Stimulated activated CD4-positive, alpha-beta T cell treated with anti-CD3 and anti-CD28 coated beads, TNF-alpha, amount 100 ng/mL, for 48 hours (primary cell): ENCODE results near the gene TOMM20.
"Not testable (repeated sequence)": the region's sequence is repeated elsewhere in the genome, so short reads cannot be mapped to it uniquely, and the experiment has no call there.

Experiments used
- DNase-seq, 3 donors: peaks; one replicate each; pipeline ENCODE4 v3.0.0-alpha.2; 2020; ENCODE audit warnings: low read depth in 3 of 3

Gene TOMM20

DNA sequence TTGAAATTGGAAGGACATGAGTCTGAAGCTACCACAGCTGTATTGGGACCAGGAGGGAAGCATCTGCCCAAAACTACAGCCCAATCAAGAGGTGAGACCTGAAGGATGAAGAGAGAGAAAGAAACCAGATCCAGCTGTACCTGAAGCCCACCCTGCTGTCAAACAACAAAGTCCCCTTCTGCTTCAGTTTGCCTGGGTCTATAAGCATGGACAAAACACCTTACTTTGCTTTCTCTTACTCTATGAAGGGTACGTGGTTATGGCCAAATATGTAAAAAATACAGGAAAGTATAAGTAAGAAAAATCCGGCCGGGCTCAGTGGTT, 26.4 kb downstream of the TOMM20 start:
- DNase-seq, result no peak

DNA sequence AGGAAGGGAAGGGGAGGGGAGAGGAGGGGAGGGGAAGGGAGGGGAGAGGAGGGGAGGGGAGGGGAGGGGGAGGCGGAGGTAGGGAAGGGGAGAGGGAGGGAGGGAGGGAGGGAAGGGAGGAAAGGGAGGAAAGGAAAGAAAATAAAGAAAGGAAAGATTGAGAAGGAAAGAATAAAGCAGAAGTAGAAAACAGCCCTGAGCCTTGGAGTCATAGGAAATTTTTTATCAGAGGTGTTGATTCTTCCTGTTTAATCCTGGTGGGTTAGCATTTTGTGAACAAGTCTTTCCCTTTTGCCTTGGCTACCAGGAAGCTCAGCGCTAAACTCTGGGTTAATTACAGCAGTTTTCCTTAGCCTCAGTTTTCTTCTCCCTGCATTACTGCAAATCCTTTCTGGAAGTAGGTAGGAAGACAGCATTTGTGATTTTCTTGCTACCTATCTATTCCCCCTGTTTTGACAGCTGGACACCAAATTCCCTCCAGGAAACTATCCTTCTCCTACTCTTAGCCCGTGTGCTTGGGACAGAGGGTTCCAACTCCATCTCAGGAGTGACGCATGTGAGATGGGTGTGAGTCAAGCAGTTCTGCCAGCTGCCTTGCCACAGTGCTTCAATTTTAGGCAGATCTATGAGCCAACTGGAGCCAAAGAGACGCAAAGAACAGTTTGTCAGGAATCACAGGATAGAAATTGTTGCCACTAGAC, 26.9 kb downstream of the TOMM20 start:
- DNase-seq, result no peak

DNA sequence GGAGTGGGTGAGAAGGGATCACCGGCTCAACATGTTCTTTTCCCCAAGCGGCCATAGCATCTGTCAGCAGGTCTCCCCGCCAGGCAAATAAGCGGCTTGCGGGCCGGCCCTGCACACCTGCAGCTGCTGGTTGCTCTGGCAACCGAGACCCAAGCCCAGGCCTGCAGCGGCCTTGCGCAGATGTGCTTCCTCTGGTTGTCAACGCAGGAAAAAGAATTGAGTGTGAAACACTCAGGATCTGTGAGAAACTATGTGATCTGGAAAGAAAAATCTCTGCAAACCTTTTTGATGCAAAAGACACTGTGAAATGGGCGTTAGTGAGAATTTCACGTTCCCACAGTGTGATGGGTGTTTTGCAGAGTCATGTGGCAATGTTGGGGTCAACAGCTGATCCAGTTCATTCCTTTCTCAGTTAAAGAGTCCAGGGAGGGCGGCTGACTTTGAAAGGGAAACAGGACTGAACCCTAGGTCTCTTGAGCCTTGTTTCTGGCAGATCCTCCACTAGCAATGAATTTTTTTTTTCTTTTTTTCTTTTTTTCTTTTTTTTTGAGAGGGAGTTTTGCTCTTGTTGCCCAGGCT, 28.4 kb downstream of the TOMM20 start:
- no peak for DNase-seq

DNA sequence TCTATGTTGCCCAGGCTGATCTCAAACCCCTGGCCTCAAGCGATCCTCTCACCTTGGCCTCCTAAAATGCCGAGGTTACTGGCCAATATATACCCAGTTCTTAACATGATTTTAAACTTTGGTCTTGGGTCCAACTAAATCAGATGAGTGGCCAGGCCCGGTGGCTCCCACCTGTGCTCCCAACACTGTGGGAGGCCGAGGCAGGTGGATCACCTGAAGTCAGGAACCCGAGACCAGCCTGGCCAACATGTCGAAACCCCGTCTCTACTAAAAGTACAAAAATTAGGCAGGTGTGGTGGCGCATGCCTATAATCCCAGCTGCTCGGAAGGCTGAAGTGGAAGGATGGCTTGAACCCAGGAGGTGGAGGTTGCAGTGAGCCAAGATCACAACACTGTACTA, 29.6 kb downstream of the TOMM20 start:
- DNase-seq, result no peak

DNA sequence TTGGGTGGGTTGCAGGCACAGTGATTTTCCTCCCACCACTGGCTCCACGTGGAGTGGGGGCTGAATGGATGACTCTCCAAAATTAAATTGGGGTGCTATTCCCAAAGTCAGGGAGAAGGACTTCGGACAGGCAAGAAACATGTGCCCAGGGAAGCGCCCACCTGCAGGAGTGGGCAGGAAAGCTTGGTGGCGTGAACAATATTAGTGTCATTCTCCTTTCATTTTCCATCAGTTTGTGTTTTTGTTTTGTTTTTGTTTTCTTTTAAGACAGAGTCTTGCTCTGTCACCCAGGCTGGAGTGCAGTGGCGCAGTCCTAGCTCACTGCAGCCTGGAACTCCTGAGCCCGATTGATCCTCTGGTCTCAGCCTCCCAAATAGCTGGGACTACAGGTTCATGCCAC, 30.1 kb downstream of the TOMM20 start:
- DNase-seq, result no peak

DNA sequence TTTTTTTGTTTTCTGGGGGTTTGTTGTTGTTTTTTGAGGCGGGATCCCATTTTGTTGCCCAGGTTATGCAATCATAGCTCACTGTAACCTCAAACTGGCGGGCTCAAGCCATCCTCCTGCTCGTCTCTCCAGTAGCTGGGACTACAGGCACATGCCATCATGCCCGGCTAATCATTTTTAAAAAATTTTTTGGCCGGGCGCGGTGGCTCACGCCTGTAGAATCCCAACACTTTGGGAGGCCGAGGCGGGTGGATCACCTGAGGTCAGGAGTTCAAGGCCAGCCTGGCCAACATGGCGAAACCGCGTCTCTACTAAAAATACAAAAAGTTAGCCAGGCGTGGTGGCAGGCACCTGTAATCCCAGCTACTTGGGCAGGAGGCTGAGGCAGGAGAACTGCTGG, 31.1 kb downstream of the TOMM20 start:
- DNase-seq, result not testable (repeated sequence)

DNA sequence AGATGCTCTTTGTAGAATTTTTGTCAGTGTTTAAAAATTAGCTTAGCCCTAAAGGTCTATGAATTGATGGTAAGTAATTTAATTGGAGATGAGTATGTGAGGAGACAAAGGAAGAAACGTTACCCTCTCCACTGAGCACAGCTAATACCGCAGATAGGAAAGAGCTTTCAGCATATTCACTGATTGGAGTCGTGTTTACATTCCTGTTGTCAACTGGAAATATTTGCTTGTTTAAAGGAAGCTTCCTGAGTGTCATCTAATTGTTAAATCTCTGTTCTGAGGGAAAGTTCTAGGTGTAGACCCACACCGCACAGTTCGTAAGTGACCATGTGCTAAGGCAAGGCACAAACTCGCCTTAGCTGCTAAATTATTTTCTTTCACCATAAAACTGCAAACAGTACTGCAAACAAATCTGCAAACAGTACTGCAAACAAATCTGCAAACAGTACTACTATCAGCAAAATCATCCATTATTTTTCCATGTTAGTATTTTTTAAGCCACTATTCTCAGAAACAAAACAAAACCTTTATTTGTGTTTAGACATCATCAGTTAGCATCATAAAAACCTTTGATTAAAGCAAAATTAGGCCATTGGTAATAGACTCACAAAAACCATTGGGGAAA, 32.6 kb downstream of the TOMM20 start:
- no peak for DNase-seq

DNA sequence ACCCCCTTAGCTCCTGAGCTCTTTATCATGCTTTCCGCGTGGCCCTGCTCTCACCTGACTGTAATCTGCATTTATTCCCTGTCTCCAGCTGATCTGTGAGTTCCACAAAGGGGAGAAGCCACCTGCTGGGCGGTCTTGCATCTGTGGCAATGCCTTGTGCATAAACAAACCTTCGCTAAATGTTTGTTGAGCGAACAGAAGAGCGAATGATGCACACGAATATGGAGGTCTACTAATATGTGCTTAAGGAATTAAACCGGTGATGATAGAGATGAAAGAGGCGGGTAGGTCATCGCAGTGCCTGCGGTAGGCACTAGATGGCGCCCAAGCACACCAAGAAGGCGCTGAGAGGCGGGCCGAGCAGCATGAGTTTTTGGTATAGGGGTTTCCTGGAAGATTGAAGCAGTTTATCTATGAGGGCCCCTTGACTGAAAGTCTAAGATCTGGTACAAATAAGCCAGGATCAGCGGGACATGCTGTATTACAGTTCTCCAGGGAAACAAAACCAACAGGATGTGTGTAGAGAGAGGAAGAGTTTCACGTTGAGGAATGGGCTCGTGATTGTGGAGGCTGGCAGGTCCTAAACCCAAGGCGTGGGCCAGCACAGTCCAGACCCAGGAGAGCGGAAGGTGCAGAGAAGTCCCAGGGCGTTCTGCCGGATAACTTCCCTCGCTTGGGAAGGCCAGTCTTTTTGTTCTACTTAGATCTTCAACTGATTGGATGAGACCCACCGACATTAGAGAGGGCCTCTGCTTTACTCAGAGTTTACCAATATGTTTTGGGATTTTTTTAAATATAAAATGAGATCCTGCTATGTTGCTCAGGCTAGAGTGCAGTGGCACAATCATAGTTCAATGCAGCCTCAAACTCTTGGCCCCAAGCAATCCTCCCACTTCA, 34.7 kb downstream of the TOMM20 start:
- DNase-seq, result peak; percentile 68 to 79 (median 75)

DNA sequence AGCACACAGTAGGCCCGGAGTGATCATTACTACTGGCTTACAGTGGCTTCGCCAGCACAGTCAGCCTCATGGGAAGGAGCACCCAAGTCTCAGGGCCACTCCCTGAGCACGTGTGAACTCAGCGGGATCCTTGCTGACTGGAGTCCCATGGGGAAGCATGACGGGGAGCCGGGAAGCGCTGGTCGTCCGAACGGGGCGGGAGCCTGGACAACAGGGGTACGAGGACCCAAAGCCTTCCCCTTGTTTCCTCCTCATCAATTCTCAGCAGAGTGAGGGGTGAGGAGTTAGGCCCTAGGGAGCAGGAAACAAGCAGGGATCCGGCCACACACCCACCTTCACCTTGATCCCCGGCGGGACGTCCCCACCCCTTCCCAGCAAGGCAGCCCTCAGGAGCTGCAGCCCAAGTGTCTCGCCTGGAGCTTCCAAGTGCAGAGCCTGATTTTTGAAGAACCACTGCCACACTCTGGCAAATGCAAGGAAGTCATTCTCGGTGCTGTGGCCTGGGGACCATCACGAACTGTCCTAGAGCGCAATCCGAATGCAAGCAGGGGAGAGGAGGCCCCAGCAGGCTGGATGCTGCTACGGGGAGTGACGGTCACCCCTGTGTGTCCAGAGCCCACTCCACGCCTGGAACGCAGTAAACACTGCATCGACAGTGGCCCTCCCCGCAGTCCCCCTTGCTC, 35.5 kb downstream of the TOMM20 start:
- no peak for DNase-seq

DNA sequence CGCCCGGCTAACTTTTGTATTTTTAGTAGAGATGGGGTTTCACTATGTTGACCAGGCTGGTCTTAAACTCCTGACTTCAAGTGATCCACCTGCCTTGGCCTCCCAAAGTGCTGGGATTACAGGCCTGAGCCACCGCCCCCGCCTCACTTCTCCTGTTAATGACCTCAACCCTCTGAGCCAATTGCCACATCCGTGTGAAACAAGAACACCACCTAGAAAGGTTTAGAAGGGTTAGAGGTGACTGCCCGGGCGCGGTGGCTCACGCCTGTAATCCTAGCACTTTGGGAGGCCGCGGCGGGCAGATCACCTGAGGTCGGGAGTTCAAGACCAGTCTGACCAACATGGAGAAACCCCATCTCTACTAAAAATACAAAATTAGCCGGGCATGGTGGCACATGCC, 36.2 kb downstream of the TOMM20 start:
- DNase-seq, result not testable (repeated sequence)

DNA sequence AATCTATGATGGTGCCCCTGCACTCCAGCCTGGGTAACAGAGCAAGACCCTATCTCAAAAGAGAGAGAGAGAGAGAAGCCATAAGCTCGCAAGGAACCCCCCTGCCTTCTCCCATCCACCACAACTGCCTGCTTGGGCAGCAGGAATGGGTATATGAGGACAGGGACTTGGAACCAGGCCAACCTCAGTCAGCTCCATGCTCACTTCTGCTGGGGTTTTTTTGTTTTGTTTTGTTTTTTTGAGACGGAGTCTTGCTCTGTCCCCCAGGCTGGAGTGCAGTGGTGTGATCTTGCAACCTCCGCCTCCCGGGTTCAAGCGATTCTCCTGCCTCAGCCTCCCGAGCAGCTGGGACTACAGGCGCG, 36.6 kb downstream of the TOMM20 start:
- DNase-seq, result not testable (repeated sequence)

DNA sequence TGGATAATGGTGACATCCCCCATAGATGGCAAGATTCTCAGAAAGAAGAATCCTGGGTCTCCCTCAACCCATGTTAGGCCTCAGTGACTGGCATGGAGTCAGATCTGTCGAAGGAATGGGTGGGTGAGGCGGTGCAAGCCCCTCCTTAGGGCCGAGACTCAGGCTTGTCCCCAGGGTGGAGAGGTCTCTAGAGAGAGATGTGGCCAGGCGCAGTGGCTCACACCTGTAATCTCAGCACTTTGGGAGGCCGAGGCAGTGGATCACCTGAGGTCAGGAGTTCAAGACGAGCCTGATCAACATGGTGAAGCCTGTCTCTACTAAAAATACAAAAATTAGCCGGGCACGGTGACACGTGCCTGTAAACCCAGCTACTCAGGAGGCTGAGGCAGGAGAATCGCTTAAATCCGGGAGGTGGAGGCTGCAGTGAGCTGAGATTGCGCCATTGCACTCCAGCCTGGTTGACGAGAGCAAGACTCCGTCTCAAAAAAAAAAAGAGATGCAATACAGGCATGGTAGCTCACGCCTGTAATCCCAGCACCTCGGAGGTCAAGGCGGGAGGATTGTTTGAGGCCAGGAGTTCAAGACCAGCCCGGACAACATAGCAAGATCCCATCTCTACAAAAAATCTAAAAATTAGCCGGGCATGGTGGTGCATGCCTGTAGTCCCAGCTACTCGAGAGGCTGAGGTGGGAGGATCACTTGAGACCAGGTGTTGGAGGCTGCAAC, 37.2 kb downstream of the TOMM20 start:
- DNase-seq, result not testable (repeated sequence)

DNA sequence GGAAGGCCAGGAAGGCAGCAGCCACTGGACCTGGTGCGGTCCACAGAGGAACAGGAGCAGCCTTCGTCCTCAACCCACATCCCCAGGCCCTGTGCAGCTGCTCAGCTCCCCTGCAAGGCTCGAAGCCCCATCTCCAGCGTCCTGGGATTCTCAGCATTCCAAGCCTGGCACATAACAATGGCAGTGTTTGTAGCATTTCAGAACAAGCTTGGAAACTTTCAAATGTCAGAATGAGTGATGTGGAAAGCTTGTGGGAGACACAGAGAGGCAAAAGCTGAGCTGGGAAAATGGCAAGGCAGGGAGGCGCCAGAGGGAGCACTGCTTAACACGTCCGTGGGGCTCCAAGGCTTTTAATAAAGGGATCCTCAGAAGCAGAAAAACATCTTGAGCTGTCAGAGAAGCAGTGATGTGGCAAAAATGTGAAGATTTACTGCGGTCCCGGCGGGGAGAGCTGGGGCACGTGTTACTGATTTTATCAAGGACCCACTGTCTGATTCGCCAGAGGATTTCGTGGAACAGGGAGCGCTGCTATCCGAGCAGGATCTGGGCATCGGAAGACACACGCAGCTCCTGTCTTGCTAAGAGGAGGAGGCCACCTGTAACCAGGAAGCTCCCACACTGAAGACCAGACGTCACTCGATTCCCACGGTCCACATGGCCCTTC, 38.1 kb downstream of the TOMM20 start:
- DNase-seq, result no peak

DNA sequence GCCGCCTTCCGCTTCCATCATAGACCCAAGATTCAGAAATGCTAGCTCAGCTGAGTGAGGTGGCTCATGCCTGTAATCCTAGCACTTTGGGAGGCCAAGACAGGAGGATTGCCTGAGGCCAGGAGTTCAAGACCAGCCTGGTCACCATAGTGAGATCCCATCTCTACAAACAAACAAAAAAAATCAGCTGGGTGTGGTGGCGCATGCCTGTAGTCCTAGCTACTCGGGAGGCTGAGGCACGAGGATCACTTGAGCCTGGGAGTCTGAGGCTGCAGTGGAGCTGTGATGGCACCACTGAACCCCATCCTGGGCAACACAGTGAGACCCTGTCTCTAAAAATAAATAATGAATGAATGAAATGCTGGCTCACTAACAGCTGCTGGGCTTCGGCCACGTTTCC, 39.7 kb downstream of the TOMM20 start:
- no peak for DNase-seq

DNA sequence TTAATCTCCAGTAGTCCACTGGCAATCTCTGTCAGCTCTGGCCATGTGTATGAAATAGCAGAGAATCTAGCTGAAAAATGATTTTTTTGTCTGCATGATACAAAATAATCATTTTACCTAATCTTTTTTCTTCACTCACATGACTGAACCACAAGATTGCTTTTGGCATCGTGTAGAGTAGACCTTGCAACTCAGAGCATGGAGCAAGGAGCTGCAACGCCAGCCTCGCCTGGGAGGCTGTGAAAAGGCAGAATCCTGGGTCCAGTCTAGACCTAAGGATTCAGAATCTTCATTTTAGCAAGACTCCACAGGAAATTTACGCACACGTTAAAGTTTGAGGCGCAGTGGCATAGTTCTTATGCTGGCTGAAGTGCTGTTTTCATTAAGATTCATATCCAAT, 40.2 kb downstream of the TOMM20 start:
- DNase-seq, result no peak

DNA sequence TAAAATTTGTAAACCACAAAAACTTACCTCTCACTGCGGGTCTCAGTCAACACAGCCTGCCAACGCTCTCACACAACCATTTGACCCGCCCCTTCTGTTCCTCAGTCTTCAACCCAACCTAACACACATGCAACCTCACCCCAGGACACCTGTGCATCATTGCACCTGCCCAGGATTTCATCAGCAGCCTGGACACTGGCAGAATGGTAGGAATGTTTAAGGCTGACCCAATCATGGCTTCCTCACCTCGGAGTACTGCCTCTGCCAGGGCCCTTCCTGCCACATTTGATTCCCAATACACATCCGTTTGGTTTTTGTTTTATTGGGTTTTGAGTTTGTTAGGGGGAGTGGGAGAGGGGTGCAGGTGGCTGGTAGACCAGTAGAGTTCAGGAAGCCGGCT, 40.7 kb downstream of the TOMM20 start:
- no peak for DNase-seq

DNA sequence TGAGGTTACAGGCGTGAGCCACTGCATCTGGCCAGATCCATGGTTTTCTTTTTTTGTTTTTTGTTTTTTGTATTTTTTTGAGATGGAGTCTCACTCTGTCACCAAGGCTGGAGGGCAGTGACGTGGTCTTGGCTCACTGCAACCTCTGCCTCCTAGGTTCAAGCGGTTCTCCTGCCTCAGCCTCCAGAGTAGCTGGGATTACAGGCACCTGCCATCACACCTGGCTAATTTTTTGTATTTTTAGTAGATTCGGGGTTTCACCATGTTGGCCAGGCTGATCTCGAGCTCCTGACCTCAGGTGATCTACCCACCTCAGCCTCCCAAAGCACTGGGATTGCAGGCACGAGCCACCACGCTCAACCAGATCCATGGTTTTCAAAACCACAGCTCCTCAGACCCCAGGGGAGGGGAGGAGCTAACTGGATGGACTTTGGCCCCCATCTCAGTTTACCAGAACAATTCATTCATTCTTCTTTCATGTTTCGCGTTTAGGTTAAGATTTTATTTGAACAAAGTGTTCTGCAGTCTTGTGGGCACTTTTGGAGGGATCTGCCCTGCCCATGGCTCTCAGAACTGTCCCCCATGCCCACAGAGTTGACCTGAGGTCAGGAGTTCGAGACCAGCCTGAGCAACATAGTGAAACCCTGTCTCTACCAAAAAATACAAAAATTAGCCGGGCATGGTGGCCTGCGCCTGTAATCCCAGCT, 43.1 kb downstream of the TOMM20 start:
- not testable (repeated sequence) for DNase-seq

DNA sequence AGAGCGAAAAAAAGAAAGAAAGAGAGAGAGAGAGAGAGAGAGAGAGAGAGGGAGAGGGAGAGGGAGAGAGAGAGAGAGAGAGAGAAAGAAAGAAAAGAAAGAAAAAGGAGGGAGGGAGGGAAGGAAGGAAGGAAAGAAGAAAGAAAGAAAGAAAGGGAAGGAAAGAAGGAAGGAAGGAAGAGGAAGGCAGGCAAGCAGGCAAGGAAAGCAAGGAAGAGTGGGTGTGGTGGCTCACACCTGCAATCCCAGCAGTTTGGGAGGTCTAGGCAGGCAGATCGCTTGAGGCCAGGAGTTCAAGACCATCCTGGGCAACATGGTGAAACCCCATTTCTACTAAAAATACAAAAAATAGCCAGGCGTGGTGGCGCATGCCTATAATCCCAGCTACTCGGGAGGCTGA, 47.8 kb downstream of the TOMM20 start:
- not testable (repeated sequence) for DNase-seq

DNA sequence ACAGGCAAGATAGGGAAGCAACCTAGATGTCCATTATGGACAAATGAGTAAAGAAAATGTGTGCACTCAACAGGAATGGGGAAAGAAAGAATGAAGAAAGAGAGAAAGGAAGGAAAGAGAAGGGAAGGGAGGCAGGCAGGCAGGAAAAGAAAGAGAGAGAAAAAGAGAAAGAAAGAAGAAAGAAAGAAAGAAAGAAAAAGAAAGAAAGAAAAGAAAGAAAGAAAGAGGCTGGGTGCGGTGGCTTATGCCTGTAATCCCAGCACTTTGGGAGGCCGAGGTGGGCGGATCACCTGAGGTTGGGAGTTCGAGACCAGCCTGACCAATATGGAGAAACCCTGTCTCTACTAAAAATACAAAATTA, 48.4 kb downstream of the TOMM20 start:
- not testable (repeated sequence) for DNase-seq
